Activated CD4-positive, alpha-beta T cell treated with anti-CD3 and anti-CD28 coated beads, Interleukin-2, amount 50 U/mL, for 4 hours (primary cell): Measurements from ENCODE around the gene DIP2C.
"Not testable (repeated sequence)": the region's sequence is repeated elsewhere in the genome, so short reads cannot be mapped to it uniquely, and the experiment has no call there.

ENCODE experiments used
- DNase-seq, 2 experiments: peaks; one replicate each; pipeline ENCODE4 v3.0.0-alpha.2; 2020

The DIP2C gene

GRCh38 chr10:361203-362081 is 328.0 kb downstream of the DIP2C start:
- no peak for DNase-seq

GRCh38 chr10:360653-361052 is 328.8 kb downstream of the DIP2C start:
- DNase-seq, result no peak

DNA sequence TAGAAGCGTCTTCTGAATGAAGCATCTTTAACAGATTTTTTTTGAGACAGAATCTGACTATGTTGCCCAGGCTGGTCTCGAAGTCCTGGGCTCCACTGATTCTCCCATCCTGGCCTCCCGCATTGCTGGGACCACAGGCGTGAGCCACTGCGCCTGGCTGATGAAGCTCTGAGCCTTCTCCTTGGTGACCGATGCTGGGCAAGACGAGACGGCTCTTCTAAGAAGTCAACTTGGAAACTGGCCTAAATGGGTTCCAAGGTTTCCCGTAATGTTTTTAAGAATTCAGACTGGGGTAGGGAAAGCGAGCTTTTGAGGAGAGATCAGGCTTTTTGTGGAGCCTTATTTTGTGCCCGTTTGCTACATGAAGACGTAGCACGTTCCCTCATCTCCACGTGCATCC is 329.7 kb downstream of the DIP2C start:
- DNase-seq, result no peak

DNA sequence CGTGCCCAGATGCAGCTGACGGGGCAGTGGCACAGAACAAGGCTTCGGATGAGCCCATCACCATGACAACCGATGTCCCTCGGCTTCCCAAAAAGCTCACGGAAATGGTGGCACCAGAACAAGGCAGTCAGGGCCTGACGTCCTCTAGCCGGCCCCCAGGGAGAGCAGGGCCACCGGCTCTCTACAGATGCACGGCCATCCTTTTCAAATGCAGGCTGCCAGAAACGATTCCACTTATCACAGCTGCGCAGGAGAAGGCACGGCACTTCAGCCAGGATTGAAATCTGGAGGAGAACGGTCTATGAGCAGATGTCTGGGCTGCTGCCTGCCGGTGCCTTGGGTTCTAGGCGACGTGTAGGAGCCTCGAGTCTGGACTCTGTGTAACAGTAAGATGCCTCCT is 330.4 kb downstream of the DIP2C start:
- DNase-seq, result no peak

GRCh38 chr10:357201-357950 is 332.1 kb downstream of the DIP2C start:
- no peak for DNase-seq

DNA sequence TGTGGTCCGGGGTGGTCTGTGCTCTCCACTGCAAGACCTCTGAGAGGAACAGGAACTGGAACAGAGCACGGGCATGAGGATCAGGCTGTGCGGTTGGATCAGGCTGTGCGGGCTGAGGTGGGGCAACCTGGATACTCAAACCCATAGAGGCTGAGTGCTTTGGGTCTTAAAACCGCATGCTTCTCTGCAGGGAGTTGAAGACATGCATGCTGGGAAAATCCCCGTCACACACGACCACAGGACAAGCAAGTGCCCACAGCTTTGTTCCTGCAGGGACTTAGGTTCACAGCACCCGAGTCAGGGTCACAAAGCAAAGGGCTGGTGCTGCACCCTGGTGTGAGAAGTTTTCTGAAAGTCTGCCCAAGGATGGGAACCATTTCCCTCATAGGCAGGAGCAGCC is 333.0 kb downstream of the DIP2C start:
- DNase-seq, result no peak

DNA sequence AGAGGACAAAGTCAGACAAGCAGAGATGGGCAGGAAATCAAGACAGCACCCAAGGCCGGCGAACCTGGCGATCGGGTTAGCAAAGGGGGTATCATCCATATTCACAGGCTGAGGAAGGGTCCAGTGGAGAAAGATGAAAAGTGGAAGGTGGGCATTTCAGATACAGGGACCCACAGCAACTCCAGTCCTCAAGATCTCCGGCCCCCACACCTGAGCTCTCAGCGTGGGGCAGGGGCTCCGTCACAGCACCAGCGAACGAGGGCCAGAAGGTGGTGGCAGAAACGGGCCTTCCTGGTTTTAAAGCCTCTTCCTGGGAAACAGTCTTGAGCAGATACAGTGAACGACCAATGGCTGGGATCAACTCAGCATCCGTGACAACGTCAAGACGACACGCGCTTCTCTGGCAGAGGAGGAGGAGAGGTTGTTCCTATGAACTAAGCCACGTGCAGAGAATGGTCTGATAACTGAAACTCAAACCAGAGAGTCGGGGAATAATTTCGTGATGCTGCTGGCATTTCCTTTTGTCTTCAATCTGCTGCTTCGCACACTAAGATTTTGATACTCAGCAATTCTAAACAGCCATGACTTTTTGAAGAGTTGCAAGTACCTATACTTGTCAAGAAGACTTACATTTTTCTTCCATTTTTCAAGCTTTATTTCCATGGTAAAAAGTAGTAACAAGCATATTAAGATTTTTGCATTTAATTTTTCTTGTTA is 334.4 kb downstream of the DIP2C start:
- DNase-seq, result no peak

- no peak for DNase-seq
Observed at GRCh38 chr10:352476-353235, 336.8 kb downstream of the DIP2C start.

- no peak for DNase-seq
Observed at GRCh38 chr10:351770-352334, 337.6 kb downstream of the DIP2C start.

GRCh38 chr10:350981-351501 is 338.4 kb downstream of the DIP2C start:
- no peak for DNase-seq

DNA sequence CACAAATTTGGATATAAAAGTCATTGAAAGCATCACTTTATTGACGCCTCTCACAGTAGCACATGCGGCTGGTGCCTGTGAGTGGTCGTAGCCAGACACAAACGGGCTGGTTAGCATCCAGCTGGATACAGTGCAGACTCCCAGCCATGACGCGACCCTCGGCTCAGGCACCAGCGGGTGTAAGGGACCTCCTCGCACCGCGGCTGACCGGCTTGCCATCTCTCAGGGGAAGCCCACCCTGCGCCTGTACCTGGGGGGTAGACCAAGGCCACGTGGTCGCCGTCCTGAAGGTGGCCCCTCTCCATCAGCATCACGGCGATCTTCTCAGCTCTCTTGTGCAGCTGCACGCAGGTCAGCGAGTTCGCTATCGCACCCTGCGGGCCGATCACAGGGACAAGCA is 340.4 kb downstream of the DIP2C start:
- no peak for DNase-seq

DNA sequence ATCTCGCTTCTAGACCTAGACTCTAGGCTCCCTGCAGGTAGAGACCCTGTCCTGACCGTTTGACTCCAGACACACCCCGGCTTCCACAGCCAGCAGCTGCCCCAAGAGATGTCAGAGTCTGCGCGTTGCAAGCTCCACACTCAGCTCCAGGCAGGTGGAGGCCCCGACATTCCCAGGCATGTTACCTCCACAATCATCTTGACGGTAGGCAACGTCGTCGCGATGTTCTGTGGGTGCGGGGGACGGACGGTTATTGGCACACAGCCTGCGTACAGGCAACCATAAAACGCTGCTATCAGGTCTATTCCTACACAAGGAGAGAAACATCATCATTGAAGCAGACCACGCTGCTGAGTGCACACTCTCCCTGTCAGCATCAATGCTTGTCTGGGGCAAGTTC is 341.0 kb downstream of the DIP2C start:
- DNase-seq, result no peak

- DNase-seq, result not testable (repeated sequence)
Observed at GRCh38 chr10:347774-348173, 341.7 kb downstream of the DIP2C start.

- DNase-seq, result not testable (repeated sequence)
Observed at GRCh38 chr10:347190-347589, 342.3 kb downstream of the DIP2C start.

- no peak for DNase-seq
Observed at GRCh38 chr10:344582-345200, 344.8 kb downstream of the DIP2C start.

DNA sequence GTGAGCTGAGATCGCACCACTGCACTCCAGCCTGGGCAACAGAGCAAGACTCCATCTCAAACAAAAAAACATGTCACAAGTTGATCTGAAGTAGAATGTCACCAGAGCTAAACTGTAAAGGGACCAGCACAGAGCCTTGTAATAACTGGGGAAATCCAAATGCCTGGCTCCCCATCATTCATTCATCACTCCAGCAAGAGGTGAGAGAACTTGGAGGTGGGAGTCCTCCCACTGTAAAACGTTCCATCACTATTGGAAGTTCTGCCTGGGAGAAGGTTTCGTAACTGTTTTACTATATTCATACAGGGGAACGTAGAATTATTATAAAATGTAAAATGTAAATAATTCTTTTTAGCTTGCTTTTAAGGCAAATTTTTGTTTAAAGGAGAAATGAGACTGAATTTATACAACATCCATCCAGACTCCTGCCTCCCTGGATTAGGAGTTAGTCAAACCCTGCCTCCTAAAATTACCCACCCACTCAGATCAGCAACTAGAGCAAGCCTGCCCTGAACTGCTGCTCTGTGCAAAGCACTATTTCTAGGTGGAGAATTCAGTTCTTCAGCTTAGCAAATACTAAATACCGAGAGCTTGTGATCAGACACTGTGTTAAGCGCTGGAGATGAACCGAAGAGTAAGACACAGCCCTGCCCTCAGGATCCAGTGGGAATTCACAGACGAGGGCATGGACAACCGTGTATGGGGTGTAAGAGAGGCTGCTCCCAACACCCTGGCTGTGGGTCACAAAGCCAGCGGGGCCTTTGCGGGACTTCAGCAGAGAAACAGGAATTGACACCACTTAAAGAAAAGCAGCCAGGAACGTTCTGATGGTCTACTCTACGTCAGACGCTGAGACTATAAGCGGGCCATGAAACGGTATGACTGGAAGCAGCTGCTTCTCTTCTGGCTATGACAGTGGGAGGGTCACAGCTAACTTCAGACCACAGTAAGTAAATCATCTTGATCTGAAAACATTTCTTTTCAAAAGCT is 345.9 kb downstream of the DIP2C start:
- DNase-seq, result no peak

DNA sequence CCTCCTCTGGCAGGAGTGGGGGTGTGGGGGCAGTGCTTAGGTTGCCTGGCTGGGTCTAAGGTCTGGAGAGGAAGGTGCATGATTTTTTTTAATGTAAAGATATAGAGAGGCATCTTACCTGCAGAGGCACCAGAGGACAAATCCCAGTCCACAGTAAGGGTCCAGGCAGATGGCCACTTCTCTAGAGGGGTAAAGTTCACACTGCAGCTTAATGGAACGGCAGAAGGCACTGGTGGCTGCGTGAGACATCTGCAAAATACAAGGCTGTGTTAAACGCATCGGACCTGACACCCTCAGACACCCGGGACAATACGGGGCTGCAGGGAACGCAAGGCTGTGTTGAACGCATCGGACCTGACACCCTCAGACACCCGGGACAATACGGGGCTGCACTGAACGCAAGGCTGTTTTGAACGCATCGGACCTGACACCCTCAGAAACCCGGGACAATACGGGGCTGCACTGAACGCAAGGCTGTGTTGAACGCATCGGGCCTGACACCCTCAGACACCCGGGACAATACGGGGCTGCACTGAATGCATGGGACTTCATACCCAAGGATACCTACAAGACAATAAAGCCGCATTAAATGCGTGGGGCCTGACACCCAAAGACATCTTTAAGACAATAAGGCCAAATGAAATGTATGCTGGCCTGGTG is 348.3 kb downstream of the DIP2C start:
- DNase-seq, result no peak

GRCh38 chr10:340646-341045 is 348.8 kb downstream of the DIP2C start:
- DNase-seq, result no peak

DNA sequence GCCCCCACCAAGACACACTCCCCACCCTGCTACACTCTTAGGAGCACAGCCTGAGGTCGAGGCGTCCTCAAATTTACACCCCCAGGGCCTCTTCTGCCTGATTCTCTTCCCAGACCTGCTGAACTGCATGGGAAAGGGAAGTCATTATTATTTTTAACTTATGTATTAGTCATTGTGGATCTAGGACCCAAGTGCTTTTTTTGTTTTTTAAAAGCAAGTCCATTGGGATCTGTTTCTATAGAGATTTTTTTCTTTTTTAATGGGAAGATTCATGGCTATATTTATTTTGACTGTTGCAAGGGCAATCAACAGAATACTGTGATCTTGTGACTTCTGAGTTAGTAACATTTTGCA is 350.5 kb downstream of the DIP2C start:
- DNase-seq, result no peak
